Spinal cord (tissue), 10 donors: ENCODE results near the gene FYN. TPM values are rescaled to one million over a fixed set of nuclear protein-coding genes. Genes with fewer than 3 reads are reported as not detected.

Source experiments
- DNase-seq, 6 donors: peaks; one replicate each; pipeline versions ENCODE4 v3.0.0 to v3.0.0-alpha.2; 2013 to 2015; ENCODE audit warnings: low spot score in 6 of 6, low read depth in 4 of 6
- H3K27ac ChIP-seq: one replicate; pipeline ENCODE4 v1.5.1; 2013; ENCODE audit warnings: low read depth, low read length, control low read depth
- H3K27me3 ChIP-seq: one replicate; pipeline ENCODE4 v1.6.1; 2013; ENCODE audit warnings: low read length; ENCODE audit not compliant: control insufficient read depth, insufficient read depth
- H3K36me3 ChIP-seq: one replicate; pipeline ENCODE4 v1.6.1; 2013; ENCODE audit warnings: low read length; ENCODE audit not compliant: control insufficient read depth, insufficient read depth
- H3K4me1 ChIP-seq: one replicate; pipeline ENCODE4 v1.6.1; 2013; ENCODE audit warnings: low read length; ENCODE audit not compliant: control insufficient read depth, insufficient read depth
- H3K4me3 ChIP-seq: one replicate; pipeline ENCODE4 v1.5.1; 2013; ENCODE audit warnings: low read depth, low read length, control low read depth
- H3K9me3 ChIP-seq: one replicate; pipeline ENCODE4 v1.6.1; 2013; ENCODE audit warnings: low read length; ENCODE audit not compliant: control insufficient read depth, insufficient read depth
- WGBS: methylation state at CpG from one replicate; pipeline ENCODE4 v1.1.5; 2013; ENCODE audit warnings: missing lambda C conversion rate; ENCODE audit not compliant: insufficient coverage; 5-methylcytosine and 5-hydroxymethylcytosine counted together
- polyA plus RNA-seq, 2 donors: library from polyadenylated mRNA; unstranded; fragments of 120-200 nt; gene quantifications; one replicate each; pipeline ENCODE4 v1.2.1, GENCODE V29; 2013; ENCODE audit not compliant: insufficient read length in 2 of 2
- total RNA-seq, 2 donors: library from RNA; depleted of rRNA in 1 of 2; stranded (reverse); fragments of 120-200 nt in 1 of 2; fragments of >200 nt in 1 of 2; gene quantifications; one replicate each; pipeline versions ENCODE4 v1.2.3 to v1.2.4, GENCODE V29; 2013 to 2014
- donor health status: healthy.

The FYN gene
- total and polyA plus RNA-seq, 4 donors, result 273 to 730 (median 476) TPM

DNA sequence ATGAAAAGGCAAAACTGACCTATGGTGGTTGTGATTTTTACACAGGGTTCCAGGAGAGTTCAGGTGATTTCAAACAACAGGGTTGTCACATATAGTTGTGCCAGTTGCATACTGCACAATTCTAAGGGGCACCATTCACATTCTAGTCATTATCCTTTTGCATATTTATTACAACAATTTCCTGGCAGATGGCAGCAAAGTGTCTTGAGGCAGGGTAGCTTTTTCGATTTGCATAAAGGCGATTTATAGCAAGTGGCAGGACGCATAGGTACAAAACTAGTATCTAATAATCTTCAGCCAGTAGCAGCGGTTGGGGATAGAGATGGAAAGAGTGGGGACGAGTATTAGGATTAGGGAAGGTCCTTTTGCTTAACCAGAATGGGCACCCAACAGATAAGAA, 221.1 kb downstream of the FYN start:
- H3K27me3 ChIP-seq, result no peaks in the 10 kb centered on the region
- 83% methylated on average over 1 of the region's 5 CpGs for WGBS
- H3K27ac ChIP-seq, result no peak overlapping the region
- DNase-seq, result peak in 1 of 6 donors; percentile 84
- no peak overlapping the region for H3K4me3 ChIP-seq
- no peaks in the 10 kb centered on the region for H3K4me1 ChIP-seq
- peaks cover 10% of the 10 kb centered on the region for H3K36me3 ChIP-seq
- H3K9me3 ChIP-seq, result no peaks in the 10 kb centered on the region

- peaks cover 10% of the 10 kb centered on the region for H3K36me3 ChIP-seq
- no peak for DNase-seq
- H3K4me1 ChIP-seq, result no peaks in the 10 kb centered on the region
- 83% methylated on average over 12 of the region's 13 CpGs for WGBS
- H3K27me3 ChIP-seq, result no peaks in the 10 kb centered on the region
- H3K9me3 ChIP-seq, result no peaks in the 10 kb centered on the region
- H3K27ac ChIP-seq, result no peak overlapping the region
- H3K4me3 ChIP-seq, result no peak overlapping the region
These were observed 221.8 kb downstream of the FYN start for GRCh38 chr6:111651185-111652034.

- no peaks in the 10 kb centered on the region for H3K4me1 ChIP-seq
- WGBS, result 81% methylated on average over 7 of the region's 9 CpGs
- no peak overlapping the region for H3K27ac ChIP-seq
- H3K27me3 ChIP-seq, result no peaks in the 10 kb centered on the region
- no peak for DNase-seq
- H3K9me3 ChIP-seq, result no peaks in the 10 kb centered on the region
- H3K36me3 ChIP-seq, result peaks cover 12% of the 10 kb centered on the region
- H3K4me3 ChIP-seq, result no peak overlapping the region
These were observed 223.2 kb downstream of the FYN start for GRCh38 chr6:111650049-111650448.

DNA sequence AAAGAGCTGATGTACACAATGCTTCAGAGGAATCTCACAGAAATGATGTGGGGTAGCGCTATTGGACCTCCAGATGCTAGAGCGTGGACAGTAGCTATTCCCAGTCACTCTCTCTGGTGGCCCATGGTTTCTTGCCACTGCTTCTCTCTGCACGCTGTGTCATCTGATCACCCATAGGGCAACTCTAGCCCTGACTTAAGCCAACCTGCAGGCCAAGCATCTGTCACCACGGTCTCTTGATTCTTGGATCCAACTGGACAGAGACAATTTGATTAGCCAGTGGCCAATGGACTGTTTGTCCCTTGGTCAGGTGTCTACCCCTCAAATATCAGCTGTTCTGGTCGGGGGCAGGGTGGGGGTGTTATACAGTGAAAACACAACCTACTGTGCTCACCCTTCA, 225.2 kb downstream of the FYN start:
- H3K4me1 ChIP-seq, result no peaks in the 10 kb centered on the region
- no peaks in the 10 kb centered on the region for H3K9me3 ChIP-seq
- no peaks in the 10 kb centered on the region for H3K27me3 ChIP-seq
- no peak for DNase-seq
- H3K36me3 ChIP-seq, result peaks cover 17% of the 10 kb centered on the region
- WGBS, result 98% methylated on average over 4 of the region's 5 CpGs
- no peak overlapping the region for H3K4me3 ChIP-seq
- no peak overlapping the region for H3K27ac ChIP-seq

DNA sequence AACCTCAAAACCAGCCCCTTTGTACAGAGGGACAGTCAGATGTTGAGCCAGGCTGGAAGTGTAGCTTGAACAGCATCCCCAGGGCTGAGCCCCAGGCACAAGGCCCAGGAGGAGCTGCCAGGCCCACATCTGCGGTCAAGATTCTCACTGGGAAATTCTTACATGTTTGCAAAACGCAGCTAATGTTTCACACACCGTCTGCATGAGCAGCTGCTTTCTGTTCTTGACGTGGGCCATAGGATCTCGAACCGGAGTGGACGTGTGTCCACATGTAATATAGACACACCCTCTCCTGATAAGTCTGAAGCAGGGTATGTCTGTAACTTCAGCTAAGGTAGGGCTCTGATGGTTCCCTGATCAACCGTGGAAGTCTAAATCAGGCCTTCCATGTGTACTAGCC, 226.3 kb downstream of the FYN start:
- no peaks in the 10 kb centered on the region for H3K4me1 ChIP-seq
- no peaks in the 10 kb centered on the region for H3K9me3 ChIP-seq
- WGBS, result 87% methylated on average over 5 of the region's 8 CpGs
- H3K36me3 ChIP-seq, result peaks cover 17% of the 10 kb centered on the region
- no peak for DNase-seq
- H3K27ac ChIP-seq, result peak overlapping the region; percentile 57
- no peak overlapping the region for H3K4me3 ChIP-seq
- H3K27me3 ChIP-seq, result no peaks in the 10 kb centered on the region

GRCh38 chr6:111646034-111646433, 227.2 kb downstream of the FYN start:
- no peak for DNase-seq
- H3K4me1 ChIP-seq, result no peaks in the 10 kb centered on the region
- no peak overlapping the region for H3K4me3 ChIP-seq
- no peak overlapping the region for H3K27ac ChIP-seq
- peaks cover 12% of the 10 kb centered on the region for H3K36me3 ChIP-seq
- WGBS, result no CpG with 5 or more reads among the region's 2 CpGs
- H3K27me3 ChIP-seq, result no peaks in the 10 kb centered on the region
- no peaks in the 10 kb centered on the region for H3K9me3 ChIP-seq

- DNase-seq, result no peak
- H3K4me3 ChIP-seq, result no peak overlapping the region
- no peak overlapping the region for H3K27ac ChIP-seq
- H3K4me1 ChIP-seq, result no peaks in the 10 kb centered on the region
- WGBS, result 47% methylated on average over 2 of the region's 4 CpGs
- H3K36me3 ChIP-seq, result peaks cover 8% of the 10 kb centered on the region
- no peaks in the 10 kb centered on the region for H3K27me3 ChIP-seq
- no peaks in the 10 kb centered on the region for H3K9me3 ChIP-seq
These were observed 228.3 kb downstream of the FYN start for GRCh38 chr6:111644893-111645430.

DNA sequence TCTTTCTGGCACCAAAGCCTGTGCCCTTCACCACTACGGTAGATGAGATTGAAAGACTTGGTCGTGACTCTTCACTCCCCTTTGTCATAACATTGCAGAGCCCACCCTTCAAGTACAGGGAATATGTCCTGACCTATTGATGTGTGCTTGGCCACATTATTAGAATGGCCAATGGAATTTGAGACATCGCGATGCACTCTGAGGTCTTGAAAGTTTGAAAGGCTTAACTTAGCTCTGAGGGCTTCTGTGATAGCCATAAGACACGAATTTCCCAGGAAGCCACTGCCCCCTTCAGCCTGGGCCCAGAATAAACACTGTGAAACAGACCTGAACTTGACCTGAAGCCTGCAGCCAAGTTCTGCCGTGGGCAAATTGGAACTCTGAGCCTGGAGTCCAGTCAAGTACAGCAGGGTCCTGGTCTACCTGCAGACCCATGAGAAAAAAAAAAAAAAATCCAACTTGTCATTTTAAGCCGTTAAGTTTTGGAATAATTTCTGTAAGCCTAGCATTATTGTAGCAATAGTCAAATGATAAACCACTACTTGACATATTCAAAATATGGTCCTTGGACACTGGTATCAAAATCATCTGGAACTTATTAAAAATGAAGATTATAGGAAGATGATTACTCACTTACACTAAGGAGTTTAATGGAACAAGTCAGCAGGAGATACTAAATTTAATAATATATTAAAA, 230.6 kb downstream of the FYN start:
- H3K4me1 ChIP-seq, result no peaks in the 10 kb centered on the region
- H3K9me3 ChIP-seq, result no peaks in the 10 kb centered on the region
- WGBS, result 42% methylated on average over 4 of the region's 7 CpGs
- no peaks in the 10 kb centered on the region for H3K27me3 ChIP-seq
- H3K27ac ChIP-seq, result no peak overlapping the region
- H3K36me3 ChIP-seq, result peaks cover 7% of the 10 kb centered on the region
- H3K4me3 ChIP-seq, result no peak overlapping the region
- DNase-seq, result peak in 2 of 6 donors; percentile 60 to 71

- H3K27me3 ChIP-seq, result no peaks in the 10 kb centered on the region
- H3K27ac ChIP-seq, result no peak overlapping the region
- DNase-seq, result no peak
- H3K4me3 ChIP-seq, result no peak overlapping the region
- H3K36me3 ChIP-seq, result no peaks in the 10 kb centered on the region
- no peaks in the 10 kb centered on the region for H3K4me1 ChIP-seq
- no peaks in the 10 kb centered on the region for H3K9me3 ChIP-seq
These were observed 234.0 kb downstream of the FYN start for GRCh38 chr6:111639266-111639665.
